HG02852 (cell line): Measurements from ENCODE around the gene PLLP.
"Not testable (repeated sequence)": the region's sequence is repeated elsewhere in the genome, so short reads cannot be mapped to it uniquely, and the experiment has no call there.

Source experiments
- ATAC-seq: cut with Tn5 transposase; IDR thresholded peaks from one replicate; pipeline ENCODE4 v1.9.1; 2021; ENCODE audit warnings: mild to moderate bottlenecking, moderate library complexity; ENCODE audit not compliant: unreplicated experiment

Gene PLLP

DNA sequence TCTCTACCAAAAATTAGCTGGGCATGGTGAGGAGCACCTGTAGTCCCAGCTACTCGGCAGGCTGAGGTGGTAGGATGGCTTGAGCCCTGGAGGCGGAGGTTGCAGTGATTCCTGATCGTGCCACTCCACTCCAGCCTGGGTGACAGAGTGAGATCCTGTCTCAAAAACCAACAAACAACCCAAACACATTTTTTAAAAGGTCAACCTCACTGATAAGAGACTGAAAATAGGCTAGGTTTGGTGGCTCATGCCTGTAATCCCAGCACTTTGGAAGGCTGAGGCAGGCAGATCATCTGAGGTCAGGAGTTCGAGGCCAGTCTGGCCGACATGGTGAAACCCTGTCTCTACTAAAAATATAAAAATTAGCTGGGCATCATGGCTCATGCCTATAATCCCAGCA, 8.5 kb downstream of the PLLP start:
- not testable (repeated sequence) for ATAC-seq

- no peak for ATAC-seq
These were observed 10.6 kb downstream of the PLLP start for GRCh38 chr16:57273826-57274225.

- no peak for ATAC-seq
These were observed 11.1 kb downstream of the PLLP start for GRCh38 chr16:57273359-57273758.

DNA sequence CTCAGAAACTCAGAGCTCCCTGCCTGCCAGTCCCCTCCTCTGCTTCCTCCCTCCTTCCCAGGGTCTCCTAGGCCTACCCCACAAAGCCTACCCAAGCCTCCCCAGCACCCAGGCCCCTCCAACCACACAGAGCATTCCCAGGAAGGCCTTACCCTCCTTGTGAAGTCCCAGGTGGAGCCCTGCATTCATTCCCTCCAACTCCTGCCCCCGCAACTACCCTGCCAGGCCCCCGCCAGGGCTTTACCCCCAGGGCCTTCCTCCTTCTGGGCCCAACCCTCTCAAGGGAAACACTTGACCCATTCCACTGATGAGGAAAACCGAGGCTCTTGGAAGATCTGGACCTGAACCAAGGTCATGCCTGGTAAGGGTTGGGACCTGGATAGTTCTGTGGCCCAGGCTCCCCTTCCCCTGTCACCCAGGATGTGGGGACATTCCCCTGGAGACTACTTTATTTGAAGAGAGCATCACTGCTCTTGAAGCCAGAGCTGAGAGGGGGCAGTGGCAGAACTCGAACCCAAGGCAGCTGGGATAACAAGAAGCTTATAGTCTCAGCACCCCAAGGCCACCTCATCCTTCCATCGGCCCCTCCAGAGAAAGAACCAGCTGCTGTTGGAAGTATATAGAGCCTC, 12.5 kb downstream of the PLLP start:
- ATAC-seq = no peak

DNA sequence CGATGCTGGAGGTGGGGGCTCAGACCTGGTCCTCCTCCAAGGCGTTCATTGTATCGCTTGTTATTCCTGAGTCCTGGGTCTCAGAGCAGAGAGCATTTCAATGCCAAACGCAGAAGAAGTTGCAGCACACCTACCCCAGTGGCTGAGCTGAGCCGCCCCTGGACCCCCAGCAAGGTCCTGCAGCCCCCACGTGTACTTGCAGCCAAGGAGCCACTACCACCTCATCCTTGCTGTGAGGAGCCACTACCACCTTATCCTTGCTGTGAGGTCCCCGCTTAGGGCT, 13.5 kb downstream of the PLLP start:
- ATAC-seq = no peak

DNA sequence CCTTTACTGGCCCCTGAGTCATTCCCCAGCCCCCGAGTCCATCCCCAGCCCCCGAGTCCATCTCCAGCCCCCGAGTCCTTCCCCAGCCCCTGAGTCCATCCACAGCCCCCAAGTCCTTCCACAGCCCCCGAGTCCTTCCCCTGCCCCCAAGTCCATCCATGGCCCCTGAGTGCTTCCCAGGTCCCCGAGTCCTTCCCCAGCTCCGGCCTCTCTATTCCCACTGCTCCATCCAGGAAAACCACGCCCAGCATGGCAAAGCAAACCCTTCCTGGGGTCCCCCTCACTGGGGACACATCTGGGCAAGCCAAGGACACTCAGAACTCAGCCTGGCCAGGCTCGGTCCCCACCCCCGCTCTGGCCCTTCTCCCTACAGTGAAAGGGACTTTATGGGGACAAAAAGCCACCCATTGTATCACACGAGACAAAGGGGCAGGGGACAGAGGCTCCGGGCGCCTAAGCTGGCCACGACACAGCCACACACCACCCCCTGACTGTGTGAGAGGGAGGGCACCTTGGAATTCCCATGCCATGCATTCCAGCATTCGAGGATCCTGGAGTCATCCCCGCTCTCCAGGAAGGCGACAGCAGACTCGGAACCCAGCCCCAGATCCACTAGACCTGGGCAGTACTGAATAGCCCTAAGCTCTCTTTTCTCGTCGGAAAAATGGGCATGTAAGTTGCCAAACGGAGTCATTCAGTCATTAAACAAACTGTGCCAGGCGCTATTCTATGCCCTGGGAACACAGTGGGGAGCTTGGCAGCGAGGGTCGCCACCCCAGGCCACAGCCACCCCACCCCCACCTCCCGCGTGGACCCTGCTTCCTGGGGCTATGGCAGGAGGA, 14.0 kb downstream of the PLLP start:
- no peak for ATAC-seq

DNA sequence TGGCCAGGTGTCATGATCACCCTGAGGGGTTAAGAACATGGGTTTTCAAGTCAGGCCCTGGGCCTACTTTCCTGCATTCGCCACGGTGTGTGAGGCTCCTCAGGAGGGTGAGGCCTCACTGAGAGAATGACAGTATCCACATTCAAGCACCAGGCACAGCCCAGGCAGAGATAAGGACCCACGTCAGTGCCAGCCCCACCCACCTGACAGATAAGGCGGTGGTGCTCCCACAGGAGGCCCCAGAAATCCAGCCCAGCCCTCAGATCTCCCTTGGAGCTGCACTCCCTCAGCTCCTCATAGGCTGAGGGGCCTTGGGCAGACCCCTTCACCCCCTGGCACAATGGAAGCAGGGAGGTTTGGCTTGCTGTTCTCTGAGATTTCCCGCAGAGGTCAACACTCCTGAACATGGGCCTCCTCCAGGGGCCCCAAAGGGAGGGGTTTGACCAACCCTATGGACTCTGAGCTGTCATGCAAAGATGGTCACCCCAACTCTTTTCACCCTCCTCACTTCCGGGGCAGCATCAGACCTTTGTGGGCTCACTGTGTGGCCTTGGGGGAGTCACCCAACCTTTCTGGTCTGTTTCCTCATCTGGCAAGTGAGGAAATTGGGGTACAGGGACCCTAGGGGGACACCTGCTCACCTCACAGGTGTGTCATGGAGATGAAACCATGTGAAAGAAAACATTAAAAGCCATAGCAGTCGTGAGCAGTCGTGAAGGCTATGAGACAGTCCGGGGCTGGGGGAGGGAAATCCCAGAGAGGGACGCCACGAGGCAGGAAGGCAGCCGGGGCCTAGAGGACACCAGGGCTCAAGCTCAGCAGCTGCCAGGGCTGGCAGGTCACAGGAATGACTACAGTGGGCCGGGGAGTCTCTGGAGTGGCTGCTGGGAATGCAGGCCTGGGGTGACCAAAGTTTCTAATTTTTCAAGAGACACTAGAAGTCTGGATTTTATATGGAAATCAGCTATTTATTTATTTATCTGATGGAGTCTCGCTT, 15.4 kb downstream of the PLLP start:
- ATAC-seq = no peak

DNA sequence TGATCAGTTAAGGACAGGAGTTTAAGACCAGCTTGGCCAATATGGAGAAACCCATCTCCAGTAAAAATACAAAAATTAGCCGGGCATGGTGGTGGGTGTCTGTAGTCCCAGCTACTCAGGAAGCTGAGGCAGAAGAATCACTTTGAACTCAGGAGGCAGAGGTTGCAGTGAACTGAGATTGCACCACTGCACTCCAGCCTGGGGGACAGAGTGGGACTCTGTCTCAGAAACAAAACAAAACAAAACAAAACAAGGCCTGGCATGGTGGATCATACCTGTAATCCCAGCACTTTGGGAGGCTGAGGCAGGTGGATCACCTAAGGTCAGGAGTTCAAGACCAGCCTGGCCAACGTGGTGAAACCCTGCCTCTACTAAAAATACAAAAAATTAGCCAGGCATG, 17.1 kb downstream of the PLLP start:
- not testable (repeated sequence) for ATAC-seq

- ATAC-seq = no peak
These were observed 17.8 kb downstream of the PLLP start for GRCh38 chr16:57266531-57267260.

DNA sequence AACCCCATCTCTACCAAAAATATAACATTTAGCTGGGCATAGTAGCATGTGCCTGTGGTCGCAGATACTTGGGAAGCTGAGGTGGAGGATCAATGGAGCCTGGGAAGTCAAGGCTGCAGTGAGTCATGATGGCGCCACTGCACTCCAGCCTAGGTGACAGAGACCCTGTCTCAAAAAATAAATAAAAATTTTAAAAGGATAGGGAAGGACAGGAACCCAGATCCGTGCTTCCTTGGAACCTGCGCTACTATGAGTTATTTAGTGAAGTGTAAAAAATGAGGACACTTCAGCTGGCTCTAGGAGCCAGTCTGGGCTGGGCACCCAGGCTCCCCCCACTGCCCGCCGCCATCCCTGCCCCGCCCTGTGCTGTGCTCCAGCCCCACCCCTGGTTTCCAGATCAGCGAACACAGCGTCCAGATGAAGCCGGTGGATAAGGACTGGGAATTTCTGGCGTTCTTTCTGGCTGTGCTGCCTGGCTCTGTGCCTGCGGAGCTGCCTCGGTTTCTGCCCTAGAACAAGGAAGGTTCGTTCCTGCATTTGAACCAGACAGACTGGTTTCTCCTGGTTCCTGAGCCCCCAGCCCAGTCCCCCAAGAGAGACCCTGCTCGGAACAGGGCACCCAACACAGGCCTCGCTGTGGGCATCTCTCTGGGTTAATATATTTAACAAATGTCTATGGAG, 18.5 kb downstream of the PLLP start:
- ATAC-seq = no peak

- ATAC-seq = no peak
These were observed 19.5 kb downstream of the PLLP start for GRCh38 chr16:57264950-57265371.

DNA sequence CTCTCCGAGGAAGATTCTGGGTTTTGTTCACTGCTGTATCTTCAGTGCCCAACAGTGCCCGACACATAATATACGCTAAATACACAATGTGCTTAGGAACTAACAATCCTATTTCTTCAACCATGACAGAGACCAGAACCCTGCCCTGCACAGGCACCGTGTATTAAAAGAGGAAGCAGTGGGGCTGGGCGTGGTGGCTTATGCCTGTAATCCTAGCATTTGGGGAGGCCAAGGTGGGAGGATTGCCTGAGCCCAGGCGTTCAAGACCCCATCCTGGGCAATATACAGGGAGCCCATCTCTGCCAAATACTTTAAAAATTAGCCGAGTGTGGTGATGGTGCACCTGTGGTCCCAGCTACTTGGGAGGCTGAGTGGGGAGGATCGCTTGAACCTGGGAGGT, 20.1 kb downstream of the PLLP start:
- ATAC-seq = no peak

DNA sequence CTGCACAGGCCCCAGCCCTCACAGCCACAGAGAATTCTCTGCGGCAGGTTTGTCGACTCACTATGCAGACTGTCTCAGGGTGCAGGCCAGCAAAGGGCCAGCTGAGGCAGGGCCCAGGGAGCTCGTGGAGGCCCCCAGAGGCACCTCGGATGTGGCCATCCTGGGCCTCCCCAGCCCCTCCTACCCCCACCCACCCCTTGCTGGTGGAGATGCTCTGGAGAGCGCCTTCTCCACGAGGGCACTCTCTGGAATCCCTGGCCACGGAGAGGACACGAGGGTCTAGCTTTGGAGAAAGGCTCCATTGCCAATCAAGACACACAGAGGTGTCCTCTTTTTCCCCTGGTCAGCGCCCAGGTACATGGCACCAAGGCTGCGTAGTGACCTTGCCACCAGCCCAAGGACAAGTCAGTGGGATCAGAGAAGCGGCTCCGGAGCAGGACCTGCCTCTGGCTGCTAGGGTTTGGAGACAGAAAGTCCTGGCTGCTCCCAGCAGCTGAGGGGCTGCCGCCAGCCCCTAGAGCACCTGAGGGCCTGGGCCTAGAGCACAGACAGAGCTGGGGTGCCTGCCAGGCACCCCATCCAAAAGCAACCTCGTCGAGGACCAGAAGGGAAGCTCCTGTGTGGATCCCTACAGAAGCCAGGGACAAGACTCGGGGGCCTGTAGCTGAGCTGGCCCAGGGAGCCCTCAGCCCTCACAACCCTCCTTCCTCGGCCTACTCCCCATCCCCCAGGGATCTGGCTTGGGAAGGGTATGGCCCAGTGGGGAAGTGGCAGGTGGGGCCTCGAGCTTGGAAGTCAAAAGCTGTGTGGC, 20.7 kb downstream of the PLLP start:
- ATAC-seq = no peak

DNA sequence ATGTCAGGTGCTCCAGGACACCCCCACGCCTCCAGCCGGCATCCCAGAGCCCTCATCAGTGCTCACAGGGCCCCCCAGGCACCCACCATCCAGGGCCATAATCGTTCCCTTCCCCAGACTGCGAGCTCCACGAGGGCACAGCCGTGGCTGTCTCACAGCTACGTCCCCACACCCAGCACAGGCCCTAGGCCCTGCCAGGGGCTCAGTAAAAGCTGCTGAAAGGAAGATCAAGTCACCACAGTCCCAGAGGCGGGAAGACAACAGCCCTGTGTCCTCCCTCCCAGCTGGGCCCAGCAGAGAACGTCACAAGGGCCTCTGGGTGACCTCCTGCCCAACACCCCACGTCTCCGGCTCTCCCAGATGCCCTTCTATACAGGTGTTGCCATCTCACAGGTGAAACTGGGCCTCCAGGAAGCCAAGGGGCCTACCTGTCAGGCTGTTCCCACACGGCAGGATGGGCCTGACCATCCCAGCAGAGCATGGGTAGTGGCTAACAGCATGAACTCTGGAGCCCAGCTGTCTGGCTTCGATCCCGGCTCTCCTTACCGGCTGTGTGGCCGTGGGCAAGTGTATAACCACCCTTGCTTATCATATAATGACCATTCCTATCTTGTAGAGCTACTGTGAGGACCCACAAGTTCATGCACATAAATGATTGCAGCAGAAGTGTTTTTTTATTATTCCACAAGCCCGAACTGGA, 21.5 kb downstream of the PLLP start:
- no peak for ATAC-seq

DNA sequence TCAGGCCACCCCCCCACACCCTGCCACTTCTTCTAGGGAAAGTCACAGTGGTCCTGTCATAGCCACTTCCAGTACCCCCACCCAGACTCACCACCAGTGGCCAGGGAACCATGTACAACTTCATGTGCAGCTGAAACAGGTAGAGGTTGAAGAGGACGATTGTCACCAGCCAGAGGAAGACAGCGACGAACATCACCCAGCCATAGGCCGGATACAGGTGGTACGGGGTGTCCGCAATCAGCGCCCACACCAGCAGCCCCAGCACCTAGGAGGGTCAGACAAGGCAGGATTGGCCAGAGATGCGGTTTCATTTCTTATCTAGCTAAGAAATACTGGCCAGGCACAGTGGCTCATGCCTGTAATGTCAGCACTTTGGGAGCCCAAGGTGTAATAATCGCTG, 22.7 kb downstream of the PLLP start:
- no peak for ATAC-seq

GRCh38 chr16:57260294-57260929, 24.1 kb downstream of the PLLP start:
- no peak for ATAC-seq

GRCh38 chr16:57258910-57259475, 25.5 kb downstream of the PLLP start:
- no peak for ATAC-seq
